GM23248 (cell line): ENCODE data around the gene ZNHIT1. TPM values are rescaled to one million over a fixed set of nuclear protein-coding genes. Genes with fewer than 3 reads are reported as not detected.
"Not testable (repeated sequence)": the region's sequence is repeated elsewhere in the genome, so short reads cannot be mapped to it uniquely, and the experiment has no call there.

ENCODE experiments used
- DNase-seq: peaks from one replicate; pipeline ENCODE4 v3.0.0-alpha.2; 2015
- H2AFZ ChIP-seq: fragments of 200-600 bp; sonication (generic); 2 replicates; pipeline ENCODE4 v1.6.1; 2016; ENCODE audit warnings: antibody characterized with exemption
- H3F3A ChIP-seq: fragments of 200-600 bp; sonication (generic); 2 replicates; pipeline ENCODE4 v1.6.1; 2016; ENCODE audit warnings: mild to moderate bottlenecking, antibody characterized with exemption, mixed run types; ENCODE audit not compliant: insufficient read depth
- H3K27ac ChIP-seq: fragments of 200-600 bp; sonication (generic); 2 replicates; pipeline ENCODE4 v1.5.1; 2016; ENCODE audit warnings: mild to moderate bottlenecking
- H3K27me3 ChIP-seq: fragments of 200-600 bp; sonication (generic); replicated peaks from 2 replicates; pipeline ENCODE4 v1.6.1; 2016; ENCODE audit warnings: mild to moderate bottlenecking; ENCODE audit not compliant: insufficient read depth
- H3K36me3 ChIP-seq: fragments of 200-600 bp; sonication (generic); 2 replicates; pipeline ENCODE4 v1.6.1; 2016; ENCODE audit warnings: low read depth, mild to moderate bottlenecking
- H3K4me1 ChIP-seq: fragments of 200-600 bp; sonication (generic); 2 replicates; pipeline ENCODE4 v1.6.1; 2016; ENCODE audit warnings: mild to moderate bottlenecking; ENCODE audit not compliant: insufficient read depth
- H3K4me2 ChIP-seq: fragments of 200-600 bp; sonication (generic); one replicate; pipeline ENCODE4 v1.6.1; 2016; ENCODE audit warnings: mild to moderate bottlenecking; ENCODE audit not compliant: unreplicated experiment
- H3K4me3 ChIP-seq: fragments of 200-600 bp; sonication (generic); 2 replicates; pipeline ENCODE4 v1.5.1; 2016; ENCODE audit warnings: mild to moderate bottlenecking
- H3K79me2 ChIP-seq: fragments of 200-600 bp; sonication (generic); 2 replicates; pipeline ENCODE4 v1.6.1; 2016; ENCODE audit warnings: mild to moderate bottlenecking; ENCODE audit not compliant: insufficient read depth
- H3K9ac ChIP-seq: fragments of 200-600 bp; sonication (generic); 2 replicates; pipeline ENCODE4 v1.6.1; 2016; ENCODE audit warnings: mild to moderate bottlenecking
- H3K9me2 ChIP-seq: fragments of 200-600 bp; sonication (generic); 2 replicates; pipeline ENCODE4 v1.6.1; 2016; ENCODE audit warnings: mixed run types, mild to moderate bottlenecking, moderate library complexity; ENCODE audit not compliant: insufficient read depth
- H3K9me3 ChIP-seq: fragments of 200-600 bp; sonication (generic); one replicate; pipeline ENCODE4 v1.6.1; 2017; ENCODE audit warnings: low read depth
- H4K20me1 ChIP-seq: fragments of 200-600 bp; sonication (generic); 2 replicates; pipeline ENCODE4 v1.6.0; 2016; ENCODE audit not compliant: insufficient read depth
- EZH2 ChIP-seq: fragments of 200-600 bp; sonication (generic); IDR thresholded peaks from 2 replicates; pipeline ENCODE4 v1.6.1; 2018; ENCODE audit warnings: antibody characterized with exemption, mild to moderate bottlenecking; ENCODE audit not compliant: insufficient read depth, poor library complexity, severe bottlenecking
- EZH2phosphoT487 ChIP-seq: fragments of 200-600 bp; sonication (generic); IDR thresholded peaks from 2 replicates; pipeline ENCODE4 v1.6.1; 2018; ENCODE audit warnings: antibody characterized with exemption, moderate library complexity, mild to moderate bottlenecking, low read depth; ENCODE audit not compliant: insufficient read depth
- WGBS, 2 experiments: methylation state at CpG; one replicate each; pipeline ENCODE4 v1.1.6; 2015 to 2017; ENCODE audit warnings: low lambda C conversion rate in 2 of 2, low coverage in 1 of 2; ENCODE audit errors: missing lambda C conversion rate in 2 of 2; 5-methylcytosine and 5-hydroxymethylcytosine counted together
- in situ Hi-C: fragments of 300-500 bp; cut with MboI; formaldehyde crosslinking; loops from 2 replicates; pipeline ENCODE4 v1.15.0; 2020
- polyA plus RNA-seq: library from polyadenylated mRNA; unstranded; fragments of >200 nt; fragmentation: Nextera tagmentation; extraction: Ambion mirVana; gene quantifications from 2 replicates; pipeline ENCODE4 v1.2.1, GENCODE V29; 2016
- total RNA-seq: library from RNA; depleted of rRNA; stranded (reverse); fragments of >200 nt; shearing (Covaris generic); gene quantifications from 2 replicates; pipeline ENCODE4 v1.2.3, GENCODE V29; 2014

The ZNHIT1 gene
- total and polyA plus RNA-seq, 2 experiments from 2014 or later, result 98.0 to 119 TPM

GRCh38 chr7:101255796-101256195 is 37.8 kb downstream of the ZNHIT1 start:
- TF ChIP-seq EZH2phosphoT487, result no peak
- no peak for TF ChIP-seq EZH2
- Histone ChIP-seq H3K36me3 (no peaks in the 10 kb centered on the region), H3F3A (no peaks in the 10 kb centered on the region), H3K4me1 (peaks cover 7% of the 10 kb centered on the region), H4K20me1 (no peaks in the 10 kb centered on the region), H2AFZ (no peak overlapping the region), H3K4me3 (no peak overlapping the region), H3K4me2 (no peak overlapping the region), H3K9me3 (no peaks in the 10 kb centered on the region), H3K9ac (no peak overlapping the region), H3K27ac (no peak overlapping the region), H3K9me2 (no peaks in the 10 kb centered on the region), H3K27me3 (peaks cover 3% of the 10 kb centered on the region; the same call in 1 of the 2 replicates), H3K79me2 (peaks cover 9% of the 10 kb centered on the region)
- no peak for DNase-seq
- 43 to 52% methylated on average over 4 of the region's 4 CpGs for WGBS, 2 experiments
- in situ Hi-C loops, result no loop called here

- H3K4me1 ChIP-seq, result no peaks in the 10 kb centered on the region
- no peaks in the 10 kb centered on the region for H3K9me3 ChIP-seq
- peak; percentile 28 for DNase-seq
- no peak overlapping the region for H3K4me3 ChIP-seq
- no peaks in the 10 kb centered on the region for H3K9me2 ChIP-seq
- H3K79me2 ChIP-seq, result no peaks in the 10 kb centered on the region
- TF ChIP-seq EZH2, result no peak
- TF ChIP-seq EZH2phosphoT487, result no peak
- no peak overlapping the region for H2AFZ ChIP-seq
- peaks cover 3% of the 10 kb centered on the region; the same call in 1 of the 2 replicates for H3K27me3 ChIP-seq
- in situ Hi-C loops, result no loop called here
- WGBS, 2 experiments, result 16 to 19% methylated on average over 7 of the region's 7 CpGs
- H3K4me2 ChIP-seq, result no peak overlapping the region
- H3K9ac ChIP-seq, result no peak overlapping the region
- H3F3A ChIP-seq, result no peaks in the 10 kb centered on the region
- H3K36me3 ChIP-seq, result no peaks in the 10 kb centered on the region
- H3K27ac ChIP-seq, result no peak overlapping the region
- H4K20me1 ChIP-seq, result no peaks in the 10 kb centered on the region
Measured at GRCh38 chr7:101258243-101258731, 40.3 kb downstream of the ZNHIT1 start.

GRCh38 chr7:101264102-101264706 is 46.2 kb downstream of the ZNHIT1 start:
- WGBS, 2 experiments, result 44 to 58% methylated on average over 6 of the region's 6 CpGs
- H2AFZ ChIP-seq, H3K79me2 ChIP-seq, in situ Hi-C loops, H3K4me1 ChIP-seq, H3K27ac ChIP-seq, H3K4me2 ChIP-seq, H3K4me3 ChIP-seq, H3F3A ChIP-seq, H3K9me2 ChIP-seq, H3K9ac ChIP-seq, H3K36me3 ChIP-seq, H4K20me1 ChIP-seq, H3K9me3 ChIP-seq, H3K27me3 ChIP-seq: not testable (repeated sequence)
- peak; percentile 36 for DNase-seq

- in situ Hi-C loops, result no loop called here
- H3K4me3 ChIP-seq, result no peak overlapping the region
- H3K36me3 ChIP-seq, result no peaks in the 10 kb centered on the region
- 73 to 77% methylated on average over 17 of the region's 17 CpGs for WGBS, 2 experiments
- H3F3A ChIP-seq, result no peaks in the 10 kb centered on the region
- H3K9ac ChIP-seq, result no peak overlapping the region
- no peak overlapping the region for H3K27ac ChIP-seq
- H3K4me2 ChIP-seq, result no peak overlapping the region
- H3K9me2 ChIP-seq, result no peaks in the 10 kb centered on the region
- H3K9me3 ChIP-seq, result no peaks in the 10 kb centered on the region
- H3K79me2 ChIP-seq, result no peaks in the 10 kb centered on the region
- H3K27me3 ChIP-seq, result no peaks in the 10 kb centered on the region; the same call in 1 of the 2 replicates
- no peaks in the 10 kb centered on the region for H4K20me1 ChIP-seq
- no peak for DNase-seq
- no peak overlapping the region for H2AFZ ChIP-seq
- no peak for TF ChIP-seq EZH2phosphoT487
- TF ChIP-seq EZH2, result no peak
- H3K4me1 ChIP-seq, result 0 out of 2 replicates have a peak, but pooled peaks cover 3% of the 10 kb centered on the region
Measured at GRCh38 chr7:101265622-101266516, 47.9 kb downstream of the ZNHIT1 start.
